ENCODE measurements around the gene NUBP2.

Gene NUBP2

GRCh38 chr16:1772908-1773702 is 9.7 kb upstream of the NUBP2 start, which contains the start of gene MRPS34:
Gene MRPS34, minus strand, starts transcription at chr16:1773134. Its CDS starts 15 bp downstream, at chr16:1773119.
- DNase-seq (ENCODE audit: low read depth), result no peak

- DNase-seq (ENCODE audit: low read depth), result no peak
Measured at GRCh38 chr16:1773703-1774447, 8.9 kb upstream of the NUBP2 start.

- no peak for DNase-seq (ENCODE audit: low read depth)
Measured at GRCh38 chr16:1774448-1774780, 8.3 kb upstream of the NUBP2 start.

GRCh38 chr16:1775006-1775845 is 7.5 kb upstream of the NUBP2 start:
- DNase-seq (ENCODE audit: low read depth), result no peak

GRCh38 chr16:1775846-1776671 is 6.7 kb upstream of the NUBP2 start:
- no peak for DNase-seq (ENCODE audit: low read depth)

GRCh38 chr16:1776672-1776955 is 6.1 kb upstream of the NUBP2 start:
- no peak for DNase-seq (ENCODE audit: low read depth)

GRCh38 chr16:1776991-1777374 is 5.8 kb upstream of the NUBP2 start:
- no peak for DNase-seq (ENCODE audit: low read depth)

GRCh38 chr16:1777375-1778199 is 5.2 kb upstream of the NUBP2 start:
- no peak for DNase-seq (ENCODE audit: low read depth)

- no peak for DNase-seq (ENCODE audit: low read depth)
Measured at GRCh38 chr16:1778200-1779179, 4.3 kb upstream of the NUBP2 start.

- no peak for DNase-seq (ENCODE audit: low read depth)
Measured at GRCh38 chr16:1779234-1779701, 3.5 kb upstream of the NUBP2 start.

- no peak for DNase-seq (ENCODE audit: low read depth)
Measured at GRCh38 chr16:1779741-1780676, 2.8 kb upstream of the NUBP2 start.

GRCh38 chr16:1780677-1781072 is 2.1 kb upstream of the NUBP2 start:
- no peak for DNase-seq (ENCODE audit: low read depth)

GRCh38 chr16:1781254-1781653 is 1.5 kb upstream of the NUBP2 start:
- no peak for DNase-seq (ENCODE audit: low read depth)

- no peak for DNase-seq (ENCODE audit: low read depth)
Measured at GRCh38 chr16:1781758-1782407, 877 bp upstream of the NUBP2 start.

GRCh38 chr16:1784977-1785845 is 2.5 kb downstream of the NUBP2 start:
- no peak for DNase-seq (ENCODE audit: low read depth)

GRCh38 chr16:1785846-1786170 is 3.0 kb downstream of the NUBP2 start:
- no peak for DNase-seq (ENCODE audit: low read depth)
